Kidney glomerular epithelial cell (primary cell): ENCODE results near the gene ATP5F1B.

Experiments used
- DNase-seq: peaks from one replicate; lab custom pipeline; 2025; lab: John Stamatoyannopoulos, UW

Gene ATP5F1B

GRCh38 chr12:56616244-56616643, 29.5 kb downstream of the ATP5F1B start:
- no peak for DNase-seq

GRCh38 chr12:56614627-56615026, 31.2 kb downstream of the ATP5F1B start:
- no peak for DNase-seq

GRCh38 chr12:56604355-56604754, 41.4 kb downstream of the ATP5F1B start:
- no peak for DNase-seq

- DNase-seq = no peak
Observed at GRCh38 chr12:56602239-56602638, 43.5 kb downstream of the ATP5F1B start.

- DNase-seq = no peak
Observed at GRCh38 chr12:56601503-56601902, 44.3 kb downstream of the ATP5F1B start.

- DNase-seq = no peak
Observed at GRCh38 chr12:56600753-56601152, 45.0 kb downstream of the ATP5F1B start.

- DNase-seq = no peak
Observed at GRCh38 chr12:56599797-56600196, 46.0 kb downstream of the ATP5F1B start.

GRCh38 chr12:56599041-56599440, 46.7 kb downstream of the ATP5F1B start:
- DNase-seq = no peak

GRCh38 chr12:56596815-56597214, 49.0 kb downstream of the ATP5F1B start:
- DNase-seq = no peak

GRCh38 chr12:56593909-56594621, 51.7 kb downstream of the ATP5F1B start:
- DNase-seq = peak; percentile 82

GRCh38 chr12:56591961-56592360, 53.8 kb downstream of the ATP5F1B start:
- DNase-seq = peak; percentile 27

- DNase-seq = no peak
Observed at GRCh38 chr12:56591126-56591525, 54.7 kb downstream of the ATP5F1B start.

- DNase-seq = no peak
Observed at GRCh38 chr12:56590237-56590830, 55.5 kb downstream of the ATP5F1B start.

- no peak for DNase-seq
Observed at GRCh38 chr12:56589783-56590182, 56.0 kb downstream of the ATP5F1B start.
